Mesothelial cell of epicardium (in vitro differentiated cells): ENCODE data around the gene COL9A2. TPM values are rescaled to one million over a fixed set of nuclear protein-coding genes. Genes with fewer than 3 reads are reported as not detected.
A peak's percentile ranks its signal among the peaks of the same experiment; 100 is the strongest.

ENCODE experiments used
- DNase-seq, 2 experiments: peaks; one replicate each; pipeline ENCODE4 v3.0.0; 2021; ENCODE audit warnings: low spot score in 2 of 2; ENCODE audit not compliant: unreplicated experiment in 2 of 2
- H3K27ac Mint-ChIP-seq: 2 replicates; pipeline ENCODE4 v1.8.0; 2021; ENCODE audit warnings: mixed read lengths
- H3K27me3 Mint-ChIP-seq: 2 replicates; pipeline ENCODE4 v1.8.0; 2021; ENCODE audit warnings: low read depth, mixed read lengths
- H3K36me3 Mint-ChIP-seq: 2 replicates; pipeline ENCODE4 v1.8.0; 2021; ENCODE audit warnings: mixed read lengths
- H3K4me1 Mint-ChIP-seq: 2 replicates; pipeline ENCODE4 v1.8.0; 2021; ENCODE audit warnings: mixed read lengths
- H3K4me3 Mint-ChIP-seq: 2 replicates; pipeline ENCODE4 v1.8.0; 2021; ENCODE audit warnings: mild to moderate bottlenecking, moderate library complexity, mixed read lengths
- H3K9me3 Mint-ChIP-seq: 2 replicates; pipeline ENCODE4 v1.8.0; 2021; ENCODE audit warnings: mixed read lengths
- total RNA-seq: library from RNA; stranded (reverse); gene quantifications from 3 replicates; pipeline ENCODE4 v1.2.1, GENCODE V29; 2021
- TF ChIP-seq, protein P1 (sequence below): fragments of 200-600 bp; sonication (generic); IDR thresholded peaks from one replicate; pipeline ENCODE4 v1.5.0; 2021; ENCODE audit warnings: antibody characterized with exemption; ENCODE audit not compliant: unreplicated experiment

COL9A2 gene
- total RNA-seq, 1 donor from 2014 or later = 50.3 TPM

DNA sequence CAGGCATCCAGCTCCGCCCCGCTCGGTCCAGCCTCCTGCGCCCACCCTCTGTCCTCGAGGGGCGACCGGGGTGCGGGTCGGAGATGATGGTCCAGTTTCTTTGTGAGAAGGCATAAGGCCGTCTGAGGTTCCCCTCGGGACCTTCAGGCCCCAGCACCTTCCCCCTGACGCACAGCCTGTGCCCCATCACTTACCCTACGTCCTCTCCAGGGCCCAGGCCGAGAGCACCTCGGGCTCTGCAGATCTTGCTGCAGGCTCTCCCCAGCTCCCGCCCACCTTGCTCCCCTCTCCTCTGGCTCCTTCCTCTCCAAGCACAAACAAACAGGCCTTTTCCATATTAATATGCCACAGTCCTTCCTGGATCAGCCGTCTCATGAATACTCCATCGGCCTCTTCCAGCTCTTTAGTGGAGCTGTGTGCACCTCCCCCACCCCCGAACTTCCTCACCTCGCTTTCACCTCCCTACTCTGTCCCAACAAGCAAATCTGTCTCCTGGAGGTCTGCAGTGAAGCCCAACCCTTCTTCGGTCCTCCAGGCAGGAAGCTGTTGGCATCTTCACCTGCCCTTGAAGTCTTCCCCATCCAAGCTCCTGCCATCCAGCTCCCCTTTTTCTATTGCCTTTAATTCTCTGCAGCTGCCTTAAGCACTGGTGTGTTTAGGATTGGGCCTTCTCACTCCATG is 448 bp upstream of the COL9A2 start:
- H3K4me3 Mint-ChIP-seq = peak overlapping the region; percentile 60
- TF ChIP-seq, protein P1, sequence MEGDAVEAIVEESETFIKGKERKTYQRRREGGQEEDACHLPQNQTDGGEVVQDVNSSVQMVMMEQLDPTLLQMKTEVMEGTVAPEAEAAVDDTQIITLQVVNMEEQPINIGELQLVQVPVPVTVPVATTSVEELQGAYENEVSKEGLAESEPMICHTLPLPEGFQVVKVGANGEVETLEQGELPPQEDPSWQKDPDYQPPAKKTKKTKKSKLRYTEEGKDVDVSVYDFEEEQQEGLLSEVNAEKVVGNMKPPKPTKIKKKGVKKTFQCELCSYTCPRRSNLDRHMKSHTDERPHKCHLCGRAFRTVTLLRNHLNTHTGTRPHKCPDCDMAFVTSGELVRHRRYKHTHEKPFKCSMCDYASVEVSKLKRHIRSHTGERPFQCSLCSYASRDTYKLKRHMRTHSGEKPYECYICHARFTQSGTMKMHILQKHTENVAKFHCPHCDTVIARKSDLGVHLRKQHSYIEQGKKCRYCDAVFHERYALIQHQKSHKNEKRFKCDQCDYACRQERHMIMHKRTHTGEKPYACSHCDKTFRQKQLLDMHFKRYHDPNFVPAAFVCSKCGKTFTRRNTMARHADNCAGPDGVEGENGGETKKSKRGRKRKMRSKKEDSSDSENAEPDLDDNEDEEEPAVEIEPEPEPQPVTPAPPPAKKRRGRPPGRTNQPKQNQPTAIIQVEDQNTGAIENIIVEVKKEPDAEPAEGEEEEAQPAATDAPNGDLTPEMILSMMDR = no peak
- no peak for DNase-seq
- H3K27ac Mint-ChIP-seq = no peak overlapping the region
- H3K4me1 Mint-ChIP-seq = peaks cover 12% of the 10 kb centered on the region
- H3K36me3 Mint-ChIP-seq = no peaks in the 10 kb centered on the region
- H3K9me3 Mint-ChIP-seq = no peaks in the 10 kb centered on the region
- H3K27me3 Mint-ChIP-seq = peaks cover 35% of the 10 kb centered on the region

DNA sequence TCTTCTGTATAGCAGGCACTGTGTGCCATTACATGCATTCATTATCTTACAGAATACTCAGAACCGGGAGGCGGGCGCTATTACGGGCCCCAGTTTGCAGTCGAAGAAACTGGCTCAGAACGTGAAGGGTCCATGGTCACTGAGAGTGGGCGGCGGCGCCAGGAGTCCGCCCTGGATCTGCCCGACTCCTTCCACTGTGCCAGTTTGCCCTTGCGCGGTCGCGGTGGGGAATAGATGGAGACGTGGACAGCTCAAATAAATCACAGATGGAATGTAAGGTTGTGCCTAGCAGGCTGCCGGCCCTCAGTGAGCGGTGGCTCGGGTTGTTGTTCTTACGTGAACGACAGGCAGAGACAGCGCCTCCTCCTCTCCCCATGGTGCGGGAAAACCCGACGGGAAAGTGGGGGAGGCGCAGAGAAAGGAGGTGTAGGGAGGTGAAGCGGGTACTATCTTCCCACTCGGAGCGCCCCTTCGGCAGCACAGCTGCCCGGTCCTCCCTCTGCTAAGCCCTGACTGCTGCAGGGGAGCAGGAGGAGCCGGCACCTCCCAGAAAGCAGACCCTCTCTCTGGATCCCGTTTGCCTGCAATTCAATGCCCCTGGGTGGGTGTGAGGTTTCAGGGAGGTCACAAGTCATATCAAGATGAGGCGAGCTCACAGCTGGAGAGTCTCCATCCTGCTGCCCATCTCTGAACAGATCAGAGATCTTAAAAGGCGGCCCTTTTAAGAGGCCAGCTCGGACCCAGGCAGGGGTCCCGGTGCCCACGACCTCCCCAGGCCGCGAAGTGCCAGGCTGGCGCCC is 1.1 kb downstream of the COL9A2 start:
- TF ChIP-seq, protein P1 = no peak
- DNase-seq = peak in 1 of 2 experiments; percentile 51
- no peaks in the 10 kb centered on the region for H3K9me3 Mint-ChIP-seq
- no peaks in the 10 kb centered on the region for H3K36me3 Mint-ChIP-seq
- H3K4me3 Mint-ChIP-seq = peak overlapping the region; percentile 73
- H3K27me3 Mint-ChIP-seq = peaks cover 35% of the 10 kb centered on the region
- peaks cover 12% of the 10 kb centered on the region for H3K4me1 Mint-ChIP-seq
- peak overlapping the region; percentile 81 for H3K27ac Mint-ChIP-seq

DNA sequence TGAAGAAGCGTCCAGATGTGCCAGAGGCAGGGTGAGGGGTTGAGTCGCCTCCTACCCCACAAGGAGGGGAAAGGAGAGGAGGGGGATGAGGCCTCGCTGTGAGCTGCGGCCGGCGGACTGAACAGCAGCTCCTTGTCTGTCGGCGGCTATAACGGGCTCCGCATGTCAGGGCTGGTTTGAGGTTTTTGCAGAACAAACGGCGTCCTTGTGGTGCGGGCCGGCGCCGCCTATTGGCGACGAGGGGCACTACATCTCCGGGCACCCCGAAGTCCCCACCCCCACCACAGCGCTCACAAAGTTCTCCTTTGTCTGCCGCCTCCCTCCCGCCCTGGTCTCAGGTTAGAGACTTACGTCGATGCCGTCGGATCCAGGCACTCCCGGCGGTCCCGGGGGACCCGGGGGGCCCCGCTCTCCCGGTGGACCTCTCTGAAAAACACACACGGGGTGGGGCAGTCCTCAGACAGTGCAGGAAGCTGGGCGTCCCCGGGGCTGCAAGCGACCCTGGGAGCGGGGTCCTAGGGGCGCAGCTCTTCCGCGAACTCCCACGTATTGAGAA is 1.8 kb downstream of the COL9A2 start:
- Mint-ChIP-seq H3K4me3 (peak overlapping the region; percentile 73), H3K4me1 (peaks cover 12% of the 10 kb centered on the region), H3K36me3 (no peaks in the 10 kb centered on the region), H3K27ac (peak overlapping the region; percentile 72), H3K9me3 (no peaks in the 10 kb centered on the region), H3K27me3 (peaks cover 35% of the 10 kb centered on the region)
- peak; percentile 74 to 90 for DNase-seq
- TF ChIP-seq, protein P1 = peak; percentile 99

DNA sequence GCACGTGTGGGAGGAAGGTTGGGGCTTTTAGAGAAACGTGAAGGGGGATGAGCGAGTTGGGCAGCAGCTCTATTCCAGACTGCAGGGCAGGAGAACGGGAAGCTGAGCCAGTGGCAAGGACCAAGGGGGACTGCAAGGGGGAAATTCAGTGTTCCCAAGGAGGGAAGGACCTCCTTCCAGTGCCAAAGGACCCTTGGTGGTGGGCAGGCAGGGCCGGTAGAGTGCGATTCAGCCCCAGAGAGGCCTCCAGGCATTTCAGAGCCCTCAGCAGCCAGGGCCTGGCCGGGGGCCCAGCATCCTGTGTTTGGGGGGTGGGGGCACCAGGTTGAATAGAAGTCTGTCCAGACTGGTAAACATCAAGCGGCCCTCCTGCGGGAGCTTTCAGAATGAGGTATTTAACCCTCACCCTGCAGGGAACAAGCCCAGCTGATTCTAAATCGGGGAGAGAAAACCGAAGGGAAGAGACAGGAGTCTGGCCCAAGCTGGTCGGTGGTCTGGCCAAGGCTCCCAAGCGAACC is 2.3 kb downstream of the COL9A2 start:
- H3K27ac Mint-ChIP-seq = peak overlapping the region; percentile 72
- H3K4me3 Mint-ChIP-seq = peak overlapping the region; percentile 73
- peaks cover 34% of the 10 kb centered on the region for H3K27me3 Mint-ChIP-seq
- TF ChIP-seq, protein P1 = no peak
- DNase-seq = no peak
- no peaks in the 10 kb centered on the region for H3K36me3 Mint-ChIP-seq
- peaks cover 12% of the 10 kb centered on the region for H3K4me1 Mint-ChIP-seq
- H3K9me3 Mint-ChIP-seq = no peaks in the 10 kb centered on the region

GRCh38 chr1:40313958-40314720 is 2.9 kb downstream of the COL9A2 start:
- no peak overlapping the region for H3K27ac Mint-ChIP-seq
- H3K9me3 Mint-ChIP-seq = no peaks in the 10 kb centered on the region
- no peak for DNase-seq
- TF ChIP-seq, protein P1 = no peak
- peak overlapping the region; percentile 73 for H3K4me3 Mint-ChIP-seq
- peaks cover 30% of the 10 kb centered on the region for H3K27me3 Mint-ChIP-seq
- peaks cover 12% of the 10 kb centered on the region for H3K4me1 Mint-ChIP-seq
- H3K36me3 Mint-ChIP-seq = no peaks in the 10 kb centered on the region
